Measurements from ENCODE around the gene GSK3A.

Gene GSK3A

DNA sequence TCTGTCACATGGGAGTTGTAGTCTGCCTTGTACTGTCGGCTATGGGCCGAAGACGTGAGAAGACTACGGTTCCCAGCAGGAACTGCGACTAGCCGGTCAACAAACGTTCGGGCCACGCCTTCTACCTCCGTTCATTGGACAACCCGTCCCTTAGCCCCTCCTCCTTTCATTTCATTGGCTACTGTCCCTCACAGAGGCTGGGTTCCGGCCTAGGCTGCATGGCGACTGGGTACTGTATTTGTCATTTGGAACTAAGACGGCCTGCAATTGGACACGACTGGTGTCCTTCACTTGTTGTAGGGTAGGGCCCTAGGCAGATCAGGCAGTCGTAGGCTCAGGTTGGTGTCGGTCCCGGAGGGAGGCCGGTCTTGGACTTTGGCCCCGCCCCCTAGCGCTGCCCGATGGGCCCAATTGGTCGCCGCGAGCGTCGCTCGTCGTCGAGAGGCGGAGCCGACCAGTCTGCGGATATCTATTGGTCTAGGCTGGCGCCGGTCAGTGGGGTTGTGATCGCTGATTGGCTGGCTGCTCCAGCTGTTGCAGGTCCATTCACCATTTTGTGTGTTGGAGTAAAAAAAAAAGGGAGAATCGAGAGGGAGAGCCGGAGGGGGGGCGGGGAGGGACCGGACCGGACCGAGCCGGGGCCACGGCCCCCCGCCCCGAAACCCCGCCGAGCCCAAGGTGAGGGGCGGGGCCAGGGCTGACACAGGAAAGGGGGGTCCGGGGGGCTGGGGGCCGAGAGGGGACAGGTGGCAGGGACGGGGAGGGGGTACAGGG, 26.5 kb upstream of the GSK3A start, which contains the start of gene CIC:
CIC (plus strand) TSS at position 549 of the 774 bp plus-strand sequence. CDS start 2,532 bp downstream, outside the sequence.
- Histone ChIP-seq H3K18ac (ENCODE audit: low read length) (peak within 1 kb of the TSS; percentile 100), H4K91ac (ENCODE audit: low read depth, low read length, poor library complexity) (no peak within 1 kb of the TSS), H2BK5ac (ENCODE audit: low read length) (peak within 1 kb of the TSS; percentile 97), H3K79me1 (ENCODE audit: low read depth, low read length) (peaks cover 18% of the 10 kb centered on the region), H2BK12ac (ENCODE audit: low read length) (peak within 1 kb of the TSS; percentile 41), H2BK15ac (ENCODE audit: low read length) (peak within 1 kb of the TSS; percentile 92), H3K27me3 (ENCODE audit: control insufficient read depth in 3 of 3, insufficient read depth in 3 of 3, low read depth in 1 of 3, low read length in 3 of 3) (no peaks in the 10 kb centered on the region), H3K9me3 (replicated peaks in 1 of 2; ENCODE audit: control insufficient read depth in 2 of 2, insufficient read depth in 1 of 2, low read depth in 1 of 2, low read length in 2 of 2) (no peaks in the 10 kb centered on the region), H3K4me1 (ENCODE audit: control insufficient read depth in 2 of 2, insufficient read depth in 1 of 2, low read depth in 1 of 2, low read length in 2 of 2) (peaks cover 12 to 19% of the 10 kb centered on the region in 2 donors), H2BK120ac (ENCODE audit: low read depth, low read length) (no peak within 1 kb of the TSS), H3K23ac (ENCODE audit: low read depth, low read length, poor library complexity) (peak within 1 kb of the TSS; percentile 87), H3K4me3 (ENCODE audit: low read length in 2 of 2) (peak within 1 kb of the TSS; percentile 65 to 84), H3K4ac (ENCODE audit: low read length) (peak within 1 kb of the TSS; percentile 37), H3K36me3 (replicated peaks in 1 of 2; ENCODE audit: control insufficient read depth in 2 of 2, insufficient read depth in 2 of 2, low read length in 2 of 2) (peaks cover 6 to 17% of the 10 kb centered on the region in 2 donors), H3K27ac (replicated peaks; ENCODE audit: low read length) (peak within 1 kb of the TSS; percentile 89), H4K8ac (ENCODE audit: low read depth, low read length) (no peak within 1 kb of the TSS), H3K4me2 (ENCODE audit: insufficient read depth, low read length, poor library complexity, severe bottlenecking) (peak within 1 kb of the TSS; percentile 90), H2AK5ac (ENCODE audit: low read depth, low read length) (peak within 1 kb of the TSS; percentile 90), H3K9ac (ENCODE audit: low read depth, low read length, poor library complexity) (peak within 1 kb of the TSS; percentile 91), H3K14ac (ENCODE audit: low read length) (no peak within 1 kb of the TSS), H2AFZ (ENCODE audit: low read length) (peak within 1 kb of the TSS; percentile 91)
- WGBS, 2 donors (ENCODE audit: extremely low coverage in 2 of 2, insufficient read length in 2 of 2, insufficient replicate concordance in 1 of 2): no CpG with 5 or more reads among the region's 52 CpGs
- peak; percentile 100 for DNase-seq (ENCODE audit: low spot score)

DNA sequence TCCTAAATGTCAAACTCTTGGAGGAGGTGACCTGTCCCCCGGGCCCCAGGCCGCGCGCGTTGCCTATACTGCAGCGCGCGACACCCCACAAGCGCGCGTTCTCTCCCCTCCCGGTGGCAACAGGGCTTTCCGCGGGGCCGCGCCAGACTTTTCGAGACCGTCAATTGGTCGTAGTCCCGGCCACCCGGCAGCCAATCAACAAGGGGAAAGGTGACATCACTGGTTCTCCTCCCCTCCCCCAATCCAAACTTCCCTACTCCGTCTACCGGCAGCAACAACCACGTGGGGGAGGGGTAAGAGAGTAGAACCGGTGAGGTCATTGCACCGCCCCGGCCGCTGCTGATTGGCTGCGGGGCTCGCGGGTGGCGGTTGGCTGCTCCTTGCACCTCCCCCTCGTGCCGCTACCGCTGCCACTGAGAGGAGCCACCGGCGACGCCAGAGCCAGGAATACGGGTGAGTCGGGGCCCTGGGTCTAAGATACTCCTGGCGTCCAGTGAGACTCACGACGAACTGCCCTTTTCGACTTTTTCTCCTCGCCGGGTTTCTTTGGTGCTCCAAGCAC, 25.8 kb upstream of the GSK3A start:
- no peaks in the 10 kb centered on the region for H3K27me3 ChIP-seq (ENCODE audit: control insufficient read depth in 3 of 3, insufficient read depth in 3 of 3, low read depth in 1 of 3, low read length in 3 of 3)

DNA sequence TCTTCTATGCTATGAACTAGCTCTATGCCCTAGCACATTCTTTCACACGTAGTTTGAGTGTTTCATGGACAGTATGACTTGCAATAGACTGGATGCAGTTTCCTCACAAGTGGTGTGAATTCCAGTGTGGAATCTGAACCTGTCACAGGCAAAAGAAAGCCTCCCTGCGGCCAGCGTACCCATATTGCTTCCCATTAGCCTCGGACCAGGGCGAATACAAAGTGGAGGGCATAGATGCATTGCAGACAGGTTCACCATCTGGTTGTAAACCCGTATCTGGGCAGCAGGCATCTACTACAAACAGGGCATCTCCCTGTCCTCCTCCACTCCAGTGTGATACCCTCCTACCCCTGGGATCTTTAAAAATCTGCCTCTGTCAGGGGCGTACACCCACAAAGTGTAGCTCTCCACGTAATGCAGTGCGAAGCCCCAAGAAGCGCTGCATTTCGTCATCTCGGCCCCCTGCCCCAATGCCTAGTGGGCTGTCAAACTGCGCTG, 25.3 kb upstream of the GSK3A start:
- Histone ChIP-seq H3K4me3 (ENCODE audit: low read length in 2 of 2) (peak overlapping the region; percentile 65 to 81), H3K27me3 (ENCODE audit: control insufficient read depth in 3 of 3, insufficient read depth in 3 of 3, low read depth in 1 of 3, low read length in 3 of 3) (no peaks in the 10 kb centered on the region), H2BK5ac (ENCODE audit: low read length) (peak overlapping the region; percentile 97), H3K27ac (replicated peaks; ENCODE audit: low read length) (no peak overlapping the region), H4K91ac (ENCODE audit: low read depth, low read length, poor library complexity) (no peak overlapping the region), H4K8ac (ENCODE audit: low read depth, low read length) (no peak overlapping the region), H3K18ac (ENCODE audit: low read length) (peak overlapping the region; percentile 86), H3K36me3 (replicated peaks in 1 of 2; ENCODE audit: control insufficient read depth in 2 of 2, insufficient read depth in 2 of 2, low read length in 2 of 2) (peaks cover 0 to 6% of the 10 kb centered on the region in 2 donors), H2AK5ac (ENCODE audit: low read depth, low read length) (no peak overlapping the region), H3K79me1 (ENCODE audit: low read depth, low read length) (peaks cover 12% of the 10 kb centered on the region), H3K14ac (ENCODE audit: low read length) (no peak overlapping the region), H3K4me1 (ENCODE audit: control insufficient read depth in 2 of 2, insufficient read depth in 1 of 2, low read depth in 1 of 2, low read length in 2 of 2) (peaks cover 12 to 19% of the 10 kb centered on the region in 2 donors), H3K9ac (ENCODE audit: low read depth, low read length, poor library complexity) (peak overlapping the region; percentile 65), H2BK120ac (ENCODE audit: low read depth, low read length) (no peak overlapping the region), H2AFZ (ENCODE audit: low read length) (peak overlapping the region; percentile 87), H2BK15ac (ENCODE audit: low read length) (no peak overlapping the region), H2BK12ac (ENCODE audit: low read length) (no peak overlapping the region), H3K23ac (ENCODE audit: low read depth, low read length, poor library complexity) (no peak overlapping the region), H3K4me2 (ENCODE audit: insufficient read depth, low read length, poor library complexity, severe bottlenecking) (peak overlapping the region; percentile 90), H3K9me3 (replicated peaks in 1 of 2; ENCODE audit: control insufficient read depth in 2 of 2, insufficient read depth in 1 of 2, low read depth in 1 of 2, low read length in 2 of 2) (no peaks in the 10 kb centered on the region), H3K4ac (ENCODE audit: low read length) (no peak overlapping the region)
- DNase-seq (ENCODE audit: low spot score): no peak
- no CpG with 5 or more reads among the region's 13 CpGs for WGBS, 2 donors (ENCODE audit: extremely low coverage in 2 of 2, insufficient read length in 2 of 2, insufficient replicate concordance in 1 of 2)

More for the DNA sequence above, 25.8 kb upstream of the GSK3A start:
- no peak overlapping the region for H3K4ac ChIP-seq (ENCODE audit: low read length)
- H2BK5ac ChIP-seq (ENCODE audit: low read length): peak overlapping the region; percentile 97
- peak overlapping the region; percentile 90 for H3K4me2 ChIP-seq (ENCODE audit: insufficient read depth, low read length, poor library complexity, severe bottlenecking)
- no peak overlapping the region for H3K14ac ChIP-seq (ENCODE audit: low read length)
- DNase-seq (ENCODE audit: low spot score): peak; percentile 99
- H2AFZ ChIP-seq (ENCODE audit: low read length): peak overlapping the region; percentile 91
- H3K18ac ChIP-seq (ENCODE audit: low read length): peak overlapping the region; percentile 100
- no peak overlapping the region for H2BK120ac ChIP-seq (ENCODE audit: low read depth, low read length)
- no peak overlapping the region for H4K91ac ChIP-seq (ENCODE audit: low read depth, low read length, poor library complexity)
- no CpG with 5 or more reads among the region's 46 CpGs for WGBS, 2 donors (ENCODE audit: extremely low coverage in 2 of 2, insufficient read length in 2 of 2, insufficient replicate concordance in 1 of 2)
- peak overlapping the region; percentile 65 to 84 for H3K4me3 ChIP-seq (ENCODE audit: low read length in 2 of 2)
- H2AK5ac ChIP-seq (ENCODE audit: low read depth, low read length): no peak overlapping the region
- H3K27ac ChIP-seq (replicated peaks; ENCODE audit: low read length): peak overlapping the region; percentile 89
- H4K8ac ChIP-seq (ENCODE audit: low read depth, low read length): no peak overlapping the region
- peak overlapping the region; percentile 91 for H3K9ac ChIP-seq (ENCODE audit: low read depth, low read length, poor library complexity)
- H3K79me1 ChIP-seq (ENCODE audit: low read depth, low read length): peaks cover 14% of the 10 kb centered on the region
- H3K9me3 ChIP-seq (replicated peaks in 1 of 2; ENCODE audit: control insufficient read depth in 2 of 2, insufficient read depth in 1 of 2, low read depth in 1 of 2, low read length in 2 of 2): no peaks in the 10 kb centered on the region
- peaks cover 12 to 19% of the 10 kb centered on the region in 2 donors for H3K4me1 ChIP-seq (ENCODE audit: control insufficient read depth in 2 of 2, insufficient read depth in 1 of 2, low read depth in 1 of 2, low read length in 2 of 2)
- H2BK15ac ChIP-seq (ENCODE audit: low read length): no peak overlapping the region
- peak overlapping the region; percentile 87 for H3K23ac ChIP-seq (ENCODE audit: low read depth, low read length, poor library complexity)
- H3K36me3 ChIP-seq (replicated peaks in 1 of 2; ENCODE audit: control insufficient read depth in 2 of 2, insufficient read depth in 2 of 2, low read length in 2 of 2): peaks cover 2 to 10% of the 10 kb centered on the region in 2 donors
- H2BK12ac ChIP-seq (ENCODE audit: low read length): no peak overlapping the region

Data from neuronal stem cell (in vitro differentiated cells).